MM.1S (cell line): ENCODE measurements around the gene POPDC3.

ENCODE experiments used
- DNase-seq: peaks from one replicate; pipeline ENCODE4 v3.0.0-alpha.2; 2015
- H2AFZ ChIP-seq: fragments of 300-600 bp; sonication (generic); 2 replicates; pipeline ENCODE4 v1.6.0; 2016; ENCODE audit warnings: antibody characterized with exemption, low read length
- H3F3A ChIP-seq: fragments of 300-600 bp; sonication (generic); 2 replicates; pipeline ENCODE4 v1.6.1; 2016; ENCODE audit warnings: mild to moderate bottlenecking, antibody characterized with exemption, low read length, moderate library complexity, mixed read lengths; ENCODE audit not compliant: insufficient read depth
- H3K27ac ChIP-seq: fragments of 300-600 bp; sonication (generic); 2 replicates; pipeline ENCODE4 v1.5.1; 2016; ENCODE audit warnings: mild to moderate bottlenecking, low read length
- H3K27me3 ChIP-seq: fragments of 300-600 bp; sonication (generic); replicated peaks from 2 replicates; pipeline ENCODE4 v1.6.0; 2016; ENCODE audit warnings: low read length; ENCODE audit not compliant: insufficient read depth
- H3K36me3 ChIP-seq: fragments of 300-600 bp; sonication (generic); replicated peaks from 2 replicates; pipeline ENCODE4 v1.6.1; 2016; ENCODE audit warnings: mild to moderate bottlenecking, low read length, mixed read lengths; ENCODE audit not compliant: insufficient read depth
- H3K4me1 ChIP-seq: fragments of 300-600 bp; sonication (generic); 2 replicates; pipeline ENCODE4 v1.6.1; 2016; ENCODE audit warnings: low read length, mixed read lengths
- H3K4me2 ChIP-seq: fragments of 300-600 bp; sonication (generic); 2 replicates; pipeline ENCODE4 v1.6.0; 2016; ENCODE audit warnings: low read depth, low read length
- H3K4me3 ChIP-seq: fragments of 300-600 bp; sonication (generic); 2 replicates; pipeline ENCODE4 v1.5.1; 2016; ENCODE audit warnings: low read length, mixed read lengths
- H3K79me2 ChIP-seq: fragments of 300-600 bp; sonication (generic); 2 replicates; pipeline ENCODE4 v1.6.1; 2016; ENCODE audit warnings: mixed run types, low read length, mixed read lengths
- H3K9ac ChIP-seq: fragments of 300-600 bp; sonication (generic); 2 replicates; pipeline ENCODE4 v1.6.1; 2016; ENCODE audit warnings: low read length, mixed read lengths
- H3K9me2 ChIP-seq: fragments of 300-600 bp; sonication (generic); replicated peaks from 2 replicates; pipeline ENCODE4 v1.6.1; 2016; ENCODE audit warnings: mild to moderate bottlenecking, low read length, mixed read lengths; ENCODE audit not compliant: insufficient read depth
- H3K9me3 ChIP-seq: fragments of 300-600 bp; sonication (generic); replicated peaks from 2 replicates; pipeline ENCODE4 v1.6.1; 2016; ENCODE audit warnings: mild to moderate bottlenecking, low read length, mixed read lengths; ENCODE audit not compliant: insufficient read depth
- H4K20me1 ChIP-seq: fragments of 300-600 bp; sonication (generic); 2 replicates; pipeline ENCODE4 v1.6.1; 2016; ENCODE audit warnings: mild to moderate bottlenecking, low read length, moderate library complexity, mixed read lengths; ENCODE audit not compliant: insufficient read depth
- EZH2 ChIP-seq: fragments of 300-600 bp; sonication (generic); optimal IDR thresholded peaks from 2 replicates; pipeline ENCODE3; 2017; ENCODE audit warnings: low read depth, mild to moderate bottlenecking, antibody characterized with exemption, low read length, mixed read lengths
- EZH2phosphoT487 ChIP-seq: fragments of 300-600 bp; sonication (generic); IDR thresholded peaks from 2 replicates; pipeline ENCODE4 v1.6.1; 2018; ENCODE audit warnings: antibody characterized with exemption, low read length
- TF ChIP-seq, protein P1 (sequence below): fragments of 300-600 bp; sonication (generic); IDR thresholded peaks from 2 replicates; pipeline ENCODE4 v1.5.1; 2016; ENCODE audit warnings: antibody characterized with exemption, low read length, mixed read lengths

The POPDC3 gene

DNA sequence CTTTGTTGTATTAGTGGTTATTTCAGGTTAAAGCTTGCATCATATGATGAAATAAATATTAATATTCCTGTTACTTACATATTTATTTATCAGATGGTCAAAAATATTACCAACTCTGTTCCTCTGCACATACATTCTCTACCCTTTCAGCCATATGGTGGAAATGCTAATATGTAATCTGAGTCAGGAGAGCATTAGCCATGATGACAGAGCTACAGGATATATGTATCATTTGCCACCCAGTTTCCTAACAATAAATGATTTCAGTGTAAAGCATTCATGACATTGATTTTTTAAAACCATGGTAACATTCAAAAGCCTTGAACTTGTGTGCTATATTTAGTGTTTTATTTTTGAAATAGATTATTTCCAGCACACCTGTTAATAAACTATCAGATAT lies 16.6 kb downstream of the POPDC3 start:
- Histone ChIP-seq H3K36me3 (no peaks in the 10 kb centered on the region), H3K9ac (no peak overlapping the region), H3K4me2 (no peak overlapping the region), H3K79me2 (no peaks in the 10 kb centered on the region), H3K4me1 (no peaks in the 10 kb centered on the region), H3K27me3 (no peaks in the 10 kb centered on the region), H3K9me3 (no peaks in the 10 kb centered on the region), H2AFZ (no peak overlapping the region), H3K27ac (no peak overlapping the region), H4K20me1 (no peaks in the 10 kb centered on the region), H3K4me3 (no peak overlapping the region), H3F3A (no peaks in the 10 kb centered on the region), H3K9me2 (no peaks in the 10 kb centered on the region)
- TF ChIP-seq, protein P1, sequence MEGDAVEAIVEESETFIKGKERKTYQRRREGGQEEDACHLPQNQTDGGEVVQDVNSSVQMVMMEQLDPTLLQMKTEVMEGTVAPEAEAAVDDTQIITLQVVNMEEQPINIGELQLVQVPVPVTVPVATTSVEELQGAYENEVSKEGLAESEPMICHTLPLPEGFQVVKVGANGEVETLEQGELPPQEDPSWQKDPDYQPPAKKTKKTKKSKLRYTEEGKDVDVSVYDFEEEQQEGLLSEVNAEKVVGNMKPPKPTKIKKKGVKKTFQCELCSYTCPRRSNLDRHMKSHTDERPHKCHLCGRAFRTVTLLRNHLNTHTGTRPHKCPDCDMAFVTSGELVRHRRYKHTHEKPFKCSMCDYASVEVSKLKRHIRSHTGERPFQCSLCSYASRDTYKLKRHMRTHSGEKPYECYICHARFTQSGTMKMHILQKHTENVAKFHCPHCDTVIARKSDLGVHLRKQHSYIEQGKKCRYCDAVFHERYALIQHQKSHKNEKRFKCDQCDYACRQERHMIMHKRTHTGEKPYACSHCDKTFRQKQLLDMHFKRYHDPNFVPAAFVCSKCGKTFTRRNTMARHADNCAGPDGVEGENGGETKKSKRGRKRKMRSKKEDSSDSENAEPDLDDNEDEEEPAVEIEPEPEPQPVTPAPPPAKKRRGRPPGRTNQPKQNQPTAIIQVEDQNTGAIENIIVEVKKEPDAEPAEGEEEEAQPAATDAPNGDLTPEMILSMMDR = no peak
- no peak for TF ChIP-seq EZH2
- TF ChIP-seq EZH2phosphoT487 = no peak
- DNase-seq = no peak

- H3K4me1 ChIP-seq = peaks cover 8% of the 10 kb centered on the region; the same call in 1 of the 2 replicates
- H3K36me3 ChIP-seq = no peaks in the 10 kb centered on the region
- H3K9me3 ChIP-seq = no peaks in the 10 kb centered on the region
- H4K20me1 ChIP-seq = no peaks in the 10 kb centered on the region
- H3K9me2 ChIP-seq = no peaks in the 10 kb centered on the region
- H3K27me3 ChIP-seq = no peaks in the 10 kb centered on the region
- H3K4me2 ChIP-seq = no peak overlapping the region
- H3K79me2 ChIP-seq = no peaks in the 10 kb centered on the region
- H3F3A ChIP-seq = no peaks in the 10 kb centered on the region
- no peak overlapping the region for H3K27ac ChIP-seq
- no peak for DNase-seq
- H3K9ac ChIP-seq = no peak overlapping the region
- H3K4me3 ChIP-seq = no peak overlapping the region
- no peak for TF ChIP-seq EZH2phosphoT487
- no peak for TF ChIP-seq EZH2
- TF ChIP-seq, protein P1 = no peak
- no peak overlapping the region for H2AFZ ChIP-seq
Observed at GRCh38 chr6:105162377-105162776, 17.4 kb downstream of the POPDC3 start.

GRCh38 chr6:105161421-105161820 lies 18.4 kb downstream of the POPDC3 start:
- peaks cover 8% of the 10 kb centered on the region; the same call in 1 of the 2 replicates for H3K4me1 ChIP-seq
- no peaks in the 10 kb centered on the region for H3F3A ChIP-seq
- no peaks in the 10 kb centered on the region for H3K79me2 ChIP-seq
- no peak overlapping the region for H3K4me2 ChIP-seq
- TF ChIP-seq, protein P1 = no peak
- TF ChIP-seq EZH2 (no peak), EZH2phosphoT487 (no peak)
- no peak for DNase-seq
- no peak overlapping the region for H2AFZ ChIP-seq
- H4K20me1 ChIP-seq = no peaks in the 10 kb centered on the region
- H3K4me3 ChIP-seq = no peak overlapping the region
- no peaks in the 10 kb centered on the region for H3K36me3 ChIP-seq
- no peak overlapping the region for H3K9ac ChIP-seq
- no peaks in the 10 kb centered on the region for H3K27me3 ChIP-seq
- H3K9me2 ChIP-seq = no peaks in the 10 kb centered on the region
- H3K27ac ChIP-seq = no peak overlapping the region
- H3K9me3 ChIP-seq = no peaks in the 10 kb centered on the region
